GM12891 (cell line): ENCODE data around the gene CAPRIN1. TPM values are rescaled to one million over a fixed set of nuclear protein-coding genes. Genes with fewer than 3 reads are reported as not detected.
A peak's percentile ranks its signal among the peaks of the same experiment; 100 is the strongest.

Source experiments
- DNase-seq: peaks from one replicate; pipeline ENCODE4 v3.0.0; 2011; ENCODE audit warnings: low spot score; ENCODE audit not compliant: insufficient read length
- FAIRE-seq: peaks from 2 replicates; lab custom pipeline; 2011; peaks lifted over from hg19 to GRCh38; lab: Jason Lieb, UNC
- PAX5 ChIP-seq: IDR thresholded peaks from 2 replicates; pipeline ENCODE4 v1.6.1; 2011; ENCODE audit warnings: low read length, moderate library complexity, mild to moderate bottlenecking; ENCODE audit not compliant: insufficient read depth, severe bottlenecking
- POLR2A ChIP-seq: IDR thresholded peaks from 2 replicates; pipeline ENCODE4 v1.6.1; 2011; ENCODE audit warnings: low read depth, low read length, control low read depth
- POLR2AphosphoS5 ChIP-seq: IDR thresholded peaks from 2 replicates; pipeline ENCODE4 v1.6.1; 2011; ENCODE audit warnings: low read depth, low read length, control low read depth
- POU2F2 ChIP-seq: IDR thresholded peaks from 2 replicates; pipeline ENCODE4 v1.6.1; 2011; ENCODE audit warnings: low read depth, mild to moderate bottlenecking, control low read depth, low read length, moderate library complexity
- SPI1 ChIP-seq: IDR thresholded peaks from 2 replicates; pipeline ENCODE4 v1.6.1; 2011; ENCODE audit warnings: low read depth, low read length, control low read depth
- TAF1 ChIP-seq: IDR thresholded peaks from 2 replicates; pipeline ENCODE4 v1.6.1; 2011; ENCODE audit warnings: low read depth, low read length, control low read depth
- polyA plus RNA-seq: library from polyadenylated mRNA; unstranded; fragments of >200 nt; gene quantifications from one replicate; pipeline ENCODE4 v1.2.1, GENCODE V29; 2012; ENCODE audit warnings: low read depth, missing spikeins, inconsistent platforms; ENCODE audit not compliant: missing spikeins

CAPRIN1 gene
- polyA plus RNA-seq = 110 TPM

DNA sequence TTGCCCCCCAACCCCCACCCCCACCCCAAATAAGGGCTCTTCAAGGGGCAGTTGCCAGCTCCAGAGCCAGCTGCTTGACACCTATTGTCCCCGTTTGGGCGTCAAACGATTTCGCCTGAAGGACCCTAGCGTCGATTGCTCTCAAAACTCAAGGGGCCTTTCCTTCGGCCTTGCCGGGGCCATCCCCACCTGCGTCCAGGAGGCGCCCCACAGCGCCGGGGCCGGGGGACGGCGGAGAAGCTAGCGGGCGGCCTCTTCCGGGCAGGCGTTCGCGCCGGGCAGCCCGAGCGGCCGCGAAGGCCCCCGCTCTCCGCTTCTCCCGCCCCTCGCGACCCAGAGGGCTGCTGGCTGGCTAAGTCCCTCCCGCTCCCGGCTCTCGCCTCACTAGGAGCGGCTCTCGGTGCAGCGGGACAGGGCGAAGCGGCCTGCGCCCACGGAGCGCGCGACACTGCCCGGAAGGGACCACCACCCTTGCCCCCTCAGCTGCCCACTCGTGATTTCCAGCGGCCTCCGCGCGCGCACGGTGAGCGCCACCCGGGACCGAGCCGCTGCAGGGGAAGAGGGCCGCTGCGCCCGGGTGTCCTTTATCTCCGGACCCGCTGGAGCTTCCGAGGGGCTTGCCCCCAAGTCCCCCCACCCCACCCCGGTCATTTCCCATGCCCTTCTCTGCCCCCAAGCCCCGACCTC, at the start of gene CAPRIN1:
TSS of gene CAPRIN1 (plus strand) at position 383 of the 687 bp plus-strand sequence. CDS start 690 bp downstream, outside the sequence.
- peak; percentile 86 for DNase-seq
- FAIRE-seq = peak; percentile 95
- TF ChIP-seq PAX5 = no peak
- peak; percentile 61; the same call in 1 of the 2 replicates for TF ChIP-seq POLR2A
- TF ChIP-seq POLR2AphosphoS5 = peak; percentile 83
- peak; percentile 26; the same call in 1 of the 2 replicates for TF ChIP-seq TAF1

GRCh38 chr11:34002420-34002819, 49.1 kb upstream of the CAPRIN1 start:
- DNase-seq = no peak
- TF ChIP-seq POU2F2 = no peak
- no peak for TF ChIP-seq PAX5
- TF ChIP-seq TAF1 = no peak
- TF ChIP-seq SPI1 = no peak
- no peak for TF ChIP-seq POLR2A
- TF ChIP-seq POLR2AphosphoS5 = no peak
- FAIRE-seq = peak; percentile 20

- no peak for DNase-seq
- TF ChIP-seq PAX5 = no peak
- TF ChIP-seq POU2F2 = no peak
- TF ChIP-seq TAF1 = no peak
- TF ChIP-seq POLR2A = no peak
- no peak for TF ChIP-seq SPI1
- no peak for TF ChIP-seq POLR2AphosphoS5
- no peak for FAIRE-seq
These were observed 47.3 kb upstream of the CAPRIN1 start for GRCh38 chr11:34004236-34004635.

- FAIRE-seq = no peak
- TF ChIP-seq SPI1 (no peak), TAF1 (no peak), POLR2A (no peak), POLR2AphosphoS5 (no peak), PAX5 (no peak), POU2F2 (no peak)
- no peak for DNase-seq
These were observed 44.7 kb upstream of the CAPRIN1 start for GRCh38 chr11:34006876-34007275.

- DNase-seq = no peak
- no peak for FAIRE-seq
- TF ChIP-seq POU2F2 (no peak), SPI1 (no peak), PAX5 (no peak), POLR2A (no peak), POLR2AphosphoS5 (no peak), TAF1 (no peak)
These were observed 38.8 kb upstream of the CAPRIN1 start for GRCh38 chr11:34012734-34013133.

DNA sequence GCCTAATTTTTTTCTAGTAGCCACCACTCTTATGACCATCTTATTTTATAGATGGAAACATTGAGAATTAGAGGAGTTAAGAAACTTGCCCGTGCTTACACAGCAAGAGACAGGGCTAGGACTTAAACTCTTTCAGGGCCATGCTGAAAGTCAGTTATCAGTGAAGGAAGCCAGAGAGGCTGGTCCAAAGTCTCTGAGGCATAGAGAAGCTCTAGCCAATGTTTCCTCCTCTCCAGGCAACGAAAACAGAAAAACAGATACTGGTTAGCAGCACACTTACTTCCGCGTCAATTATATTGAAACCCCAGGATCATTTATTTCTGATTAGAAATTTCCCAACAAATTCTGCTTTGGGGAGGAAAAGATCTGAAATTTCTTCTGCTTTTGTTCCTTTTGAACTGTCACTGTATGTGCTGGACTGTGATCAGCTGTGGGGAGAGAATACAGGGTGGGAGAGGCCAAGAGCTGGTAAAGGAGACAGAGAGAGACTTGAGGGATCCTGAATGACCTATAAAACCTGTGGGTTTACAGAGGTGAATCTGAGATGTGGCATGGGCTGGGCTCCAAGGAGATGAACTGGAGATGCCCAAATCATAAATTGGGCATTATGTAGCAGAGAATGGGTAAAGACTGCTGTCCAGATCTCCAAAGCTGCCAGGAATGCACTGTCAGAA, 37.5 kb upstream of the CAPRIN1 start:
- DNase-seq (no peak), FAIRE-seq (no peak)
- TF ChIP-seq PAX5 = no peak
- no peak for TF ChIP-seq POLR2AphosphoS5
- no peak for TF ChIP-seq TAF1
- TF ChIP-seq SPI1 = no peak
- no peak for TF ChIP-seq POU2F2
- TF ChIP-seq POLR2A = no peak

DNA sequence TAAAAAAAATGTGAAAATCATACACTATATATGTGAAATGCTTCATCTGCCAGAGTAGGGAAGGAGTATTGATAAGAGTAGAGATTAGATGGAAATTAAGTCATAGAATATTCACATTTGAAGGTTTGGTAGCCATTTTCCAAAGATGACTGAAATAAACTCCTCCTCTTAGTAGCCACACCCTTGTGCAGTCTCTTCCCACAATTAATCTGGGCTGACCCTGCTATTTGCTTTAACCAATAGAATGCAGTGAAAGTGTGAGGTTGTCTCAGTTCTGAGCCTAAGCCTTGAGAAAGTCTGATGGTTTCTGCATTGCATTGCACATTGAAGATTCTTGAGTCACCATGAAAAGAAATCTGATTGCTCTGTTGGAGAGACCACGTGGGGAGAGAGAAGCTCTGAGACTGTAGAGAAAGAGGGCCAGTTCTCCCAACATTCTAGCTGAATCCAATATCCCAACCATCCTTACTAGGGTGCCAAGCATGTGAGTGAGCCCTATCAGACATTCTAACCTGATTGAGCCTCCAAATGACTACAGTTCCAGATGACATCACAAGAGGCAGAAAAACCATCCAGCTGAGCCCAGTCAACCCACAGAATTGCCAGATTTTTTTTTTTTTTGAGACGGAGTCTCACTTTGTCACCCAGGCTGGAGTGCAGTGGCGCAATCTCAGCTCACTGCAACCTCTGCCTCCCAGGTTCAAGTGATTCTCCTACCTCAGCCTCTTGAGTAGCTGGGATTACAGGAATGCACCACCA, 29.4 kb upstream of the CAPRIN1 start:
- no peak for TF ChIP-seq POU2F2
- no peak for TF ChIP-seq POLR2AphosphoS5
- TF ChIP-seq POLR2A = no peak
- no peak for TF ChIP-seq SPI1
- no peak for TF ChIP-seq PAX5
- no peak for TF ChIP-seq TAF1
- FAIRE-seq (no peak), DNase-seq (no peak)

- TF ChIP-seq POLR2A = no peak
- TF ChIP-seq SPI1 = no peak
- no peak for TF ChIP-seq POU2F2
- DNase-seq (no peak), FAIRE-seq (no peak)
These were observed 25.1 kb upstream of the CAPRIN1 start for GRCh38 chr11:34026432-34026831.
